ENCODE measurements around the gene SPIRE2.
"Not testable (repeated sequence)": the region's sequence is repeated elsewhere in the genome, so short reads cannot be mapped to it uniquely, and the experiment has no call there.

Gene SPIRE2

GRCh38 chr16:89811321-89811720, 17.0 kb upstream of the SPIRE2 start:
- DNase-seq (ENCODE audit: low read depth in 2 of 2), result no peak

DNA sequence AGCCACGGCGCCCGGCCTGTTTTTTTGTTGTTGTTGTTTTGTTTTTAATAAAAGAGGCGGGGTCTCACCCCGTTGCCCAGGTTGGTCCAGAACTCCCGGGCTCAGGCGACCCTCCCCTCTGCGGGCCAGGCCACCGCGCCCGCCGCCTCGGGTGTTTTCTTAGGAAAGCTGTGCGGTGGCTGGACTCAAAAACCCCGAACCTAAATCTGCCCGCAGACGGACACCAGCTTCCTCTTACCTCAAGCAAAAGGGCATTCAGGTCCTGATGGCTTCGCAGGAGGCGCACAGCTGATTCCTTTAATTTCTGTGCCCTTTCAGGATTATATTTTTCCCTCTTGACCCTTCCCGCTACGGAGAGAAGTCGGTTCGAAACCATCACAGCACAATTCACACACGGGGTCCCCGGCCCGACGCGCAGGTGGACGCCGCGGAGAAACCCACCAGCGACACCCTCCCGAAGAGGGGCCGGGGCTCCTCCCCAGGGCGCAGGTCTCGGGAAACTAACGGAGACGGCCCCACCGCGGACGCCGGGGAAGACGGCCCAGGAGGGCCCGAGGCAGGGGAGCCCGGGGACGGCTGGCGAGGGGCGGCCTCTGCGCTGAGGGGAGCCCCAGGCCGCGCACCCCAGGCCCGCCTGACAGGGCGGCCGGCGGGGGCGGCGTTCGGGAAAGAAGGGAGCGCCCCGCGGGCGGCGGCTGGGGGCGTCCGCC, 12.5 kb upstream of the SPIRE2 start:
- no peak for DNase-seq (ENCODE audit: low read depth in 2 of 2)

- DNase-seq (ENCODE audit: low read depth in 2 of 2), result not testable (repeated sequence)
Measured at GRCh38 chr16:89818851-89819403, 9.3 kb upstream of the SPIRE2 start.

DNA sequence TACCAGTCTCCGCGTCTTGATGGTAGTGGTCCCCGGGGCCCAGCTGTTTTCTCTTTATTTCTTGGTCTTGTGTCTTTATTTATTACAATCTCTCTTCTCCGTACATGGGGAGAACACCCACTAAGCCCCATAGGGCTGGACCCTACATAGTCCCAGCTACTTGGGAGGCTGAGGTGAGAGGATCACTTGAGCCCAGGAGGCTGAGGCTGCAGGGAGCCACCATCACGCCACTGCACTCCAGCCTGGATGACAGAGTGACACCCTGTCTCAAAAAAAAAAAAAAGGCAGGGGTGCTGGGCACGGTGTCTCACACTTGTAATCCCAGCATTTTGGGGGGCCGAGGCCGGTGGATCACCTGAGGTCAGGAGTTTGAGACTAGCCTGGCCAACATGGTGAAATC, 8.8 kb upstream of the SPIRE2 start:
- not testable (repeated sequence) for DNase-seq (ENCODE audit: low read depth in 2 of 2)

DNA sequence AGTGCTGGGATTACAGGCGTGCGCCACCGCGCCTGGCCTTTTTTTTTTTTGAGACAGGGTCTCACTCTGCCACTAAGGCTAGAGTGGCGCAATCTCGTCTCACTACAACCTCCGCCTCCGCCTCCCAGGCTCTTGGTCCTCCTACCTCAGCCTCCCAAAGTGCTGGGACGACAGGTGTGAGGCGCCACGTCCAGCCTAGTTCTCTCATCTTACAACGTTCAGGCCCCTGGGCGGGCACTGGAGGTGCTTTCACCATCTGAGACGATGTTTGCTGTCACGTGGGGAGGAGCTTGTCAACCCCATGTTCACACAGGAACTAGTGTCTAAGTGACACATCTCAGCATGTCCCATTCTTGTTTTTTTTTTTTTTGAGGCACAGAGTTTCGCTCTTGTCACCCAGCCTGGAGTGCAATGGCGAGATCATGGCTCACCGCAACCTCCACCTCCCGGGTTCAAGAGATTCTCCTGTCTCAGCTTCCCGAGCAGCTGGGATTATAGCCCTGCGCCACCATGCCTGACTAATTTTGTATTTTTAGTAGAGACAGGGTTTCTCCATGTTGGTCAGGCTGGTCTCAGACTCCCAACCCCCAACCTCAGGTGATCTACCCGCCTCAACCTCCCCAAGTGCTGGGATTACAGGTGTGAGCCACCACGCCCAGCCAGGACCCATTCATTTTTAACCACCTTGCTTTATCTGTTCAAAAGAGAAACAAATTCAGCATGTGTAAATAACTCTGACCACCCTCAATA, 6.7 kb upstream of the SPIRE2 start:
- DNase-seq (ENCODE audit: low read depth in 2 of 2), result peak in 1 of 2 donors; percentile 33

DNA sequence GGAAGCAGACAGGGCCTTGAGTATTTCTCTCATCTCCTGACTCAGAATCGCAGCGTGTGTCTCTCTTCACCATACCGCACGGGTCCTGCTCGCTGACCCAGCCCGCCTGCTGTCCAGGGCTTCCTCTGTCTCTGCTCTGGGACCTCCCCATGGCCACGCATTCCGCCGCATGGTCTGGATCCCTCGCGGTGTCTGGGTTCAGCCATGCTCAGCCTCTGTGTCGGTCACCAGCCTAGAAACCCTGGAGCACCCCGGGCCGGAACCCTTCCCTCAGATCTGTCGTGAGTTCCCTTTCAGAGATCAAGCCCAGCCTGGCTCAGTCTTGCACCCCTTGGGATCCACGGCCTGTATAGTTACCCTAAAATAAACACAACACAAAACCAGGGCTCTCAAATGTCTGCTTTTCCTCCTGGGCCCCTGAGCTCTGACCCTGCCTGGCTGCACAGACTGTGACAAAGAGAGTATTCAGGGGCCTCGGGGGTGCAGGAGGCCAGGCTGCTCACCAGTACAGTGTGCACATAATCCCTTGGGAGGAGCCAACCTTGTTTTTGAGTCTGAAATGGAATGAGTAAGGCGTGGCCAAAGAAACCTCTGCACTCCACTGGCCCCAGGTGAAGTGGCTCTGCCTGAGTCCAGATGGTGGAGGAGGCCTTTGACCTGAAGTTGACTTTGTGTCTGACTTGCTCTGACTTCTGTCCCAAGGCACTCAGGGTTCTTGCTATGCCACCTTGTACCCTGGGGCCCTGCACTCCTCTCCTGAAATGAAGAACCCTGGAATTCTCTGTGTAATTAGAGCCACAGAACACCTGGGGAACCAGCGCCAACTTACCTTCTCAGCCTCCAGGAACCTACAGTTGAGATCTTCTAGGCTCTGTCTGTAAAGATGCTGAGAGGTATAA, 5.8 kb upstream of the SPIRE2 start:
- DNase-seq (ENCODE audit: low read depth in 2 of 2), result no peak

DNA sequence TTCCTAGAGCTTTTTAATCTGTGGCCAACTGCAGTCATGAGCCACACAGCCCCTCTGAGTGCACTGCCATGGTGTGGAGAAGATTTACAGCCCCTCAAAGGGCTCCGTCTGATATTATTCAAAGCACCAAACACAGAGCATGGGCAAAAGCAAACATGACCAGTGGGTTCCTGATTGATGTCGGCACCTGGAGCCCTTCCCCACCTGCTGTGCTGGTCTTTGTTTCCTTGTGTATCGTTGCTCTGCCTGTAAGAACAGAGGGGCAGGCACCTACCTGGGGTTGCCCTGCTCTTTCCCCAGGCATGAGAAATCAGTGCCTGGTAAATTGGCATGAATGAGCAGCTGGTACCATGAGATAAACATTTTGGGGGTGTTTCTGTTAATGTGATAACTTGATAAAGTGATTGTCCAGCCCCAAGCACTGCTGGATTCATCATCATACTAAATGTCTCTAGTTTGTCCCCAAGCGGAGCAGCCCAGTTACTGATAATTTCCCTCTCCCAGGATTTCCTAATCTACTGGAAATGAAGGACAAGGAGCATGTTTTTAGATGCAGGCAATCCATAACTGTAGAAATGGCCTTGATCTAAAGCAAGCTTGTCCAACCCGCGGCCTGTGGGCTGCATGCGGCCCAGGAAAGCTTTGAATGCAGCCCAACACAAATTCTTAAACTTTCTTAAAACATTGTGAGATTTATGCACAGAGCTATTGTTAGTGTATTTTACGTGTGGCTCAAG, 5.0 kb upstream of the SPIRE2 start:
- no peak for DNase-seq (ENCODE audit: low read depth in 2 of 2)

DNA sequence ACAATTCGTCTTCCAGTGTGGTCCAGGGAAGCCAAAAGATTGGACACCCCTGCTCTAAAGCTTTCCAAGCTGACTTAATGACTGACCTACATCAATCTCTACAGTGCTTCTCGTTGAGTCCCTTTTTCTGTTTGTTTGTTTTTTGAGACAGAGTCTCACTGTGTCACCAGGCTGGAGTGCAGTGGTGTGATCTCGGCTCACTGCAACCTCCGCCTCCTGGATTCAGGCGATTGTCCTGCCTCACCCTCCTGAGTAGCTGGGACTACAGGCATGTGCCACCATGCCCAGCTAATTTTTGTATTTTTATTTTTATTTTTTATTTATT, 4.5 kb upstream of the SPIRE2 start:
- DNase-seq (ENCODE audit: low read depth in 2 of 2), result not testable (repeated sequence)

DNA sequence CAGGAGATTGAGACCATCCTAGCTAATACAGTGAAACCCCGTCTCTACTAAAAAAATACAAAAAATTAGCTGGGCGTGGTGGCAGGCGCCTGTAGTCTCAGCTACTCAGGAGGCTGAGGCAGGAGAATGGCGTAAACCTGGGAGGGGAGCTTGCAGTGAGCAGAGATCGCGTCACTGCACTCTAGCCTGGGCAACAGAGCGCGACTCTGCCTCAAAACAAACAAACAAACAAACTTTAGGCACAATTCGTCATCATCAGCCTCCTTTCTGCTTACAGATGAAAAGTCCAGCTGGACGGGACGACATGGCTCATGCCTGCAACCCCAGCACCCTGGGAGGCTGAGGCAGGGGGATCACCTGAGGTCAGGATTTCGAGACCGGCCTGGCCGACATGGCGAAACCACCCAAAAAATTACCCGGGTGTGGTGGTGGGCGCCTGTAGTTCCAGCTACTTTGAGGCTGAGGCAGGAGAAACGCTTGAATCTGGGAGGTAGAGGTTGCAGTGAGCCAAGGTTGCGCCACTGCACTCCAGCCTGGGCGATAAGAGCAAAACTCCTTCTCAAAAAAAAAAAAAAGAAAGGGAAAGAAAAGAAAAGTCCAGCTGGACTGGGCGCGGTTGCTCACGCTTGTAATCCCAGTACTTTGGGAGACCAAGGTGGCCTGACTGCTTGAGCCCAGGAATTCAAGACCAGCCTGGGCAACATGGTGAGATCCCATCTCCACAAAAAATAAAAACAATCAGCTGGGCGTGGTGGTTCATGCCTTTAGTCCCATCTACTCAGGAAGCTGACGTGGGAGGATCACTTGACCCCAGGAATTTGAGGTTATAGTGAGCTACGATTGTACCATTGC, 1.5 kb upstream of the SPIRE2 start:
- DNase-seq (ENCODE audit: low read depth in 2 of 2), result no peak

- no peak for DNase-seq (ENCODE audit: low read depth in 2 of 2)
Measured at GRCh38 chr16:89827383-89828198, 684 bp upstream of the SPIRE2 start.

GRCh38 chr16:89828870-89829629, 775 bp downstream of the SPIRE2 start:
- DNase-seq (ENCODE audit: low read depth in 2 of 2), result no peak

DNA sequence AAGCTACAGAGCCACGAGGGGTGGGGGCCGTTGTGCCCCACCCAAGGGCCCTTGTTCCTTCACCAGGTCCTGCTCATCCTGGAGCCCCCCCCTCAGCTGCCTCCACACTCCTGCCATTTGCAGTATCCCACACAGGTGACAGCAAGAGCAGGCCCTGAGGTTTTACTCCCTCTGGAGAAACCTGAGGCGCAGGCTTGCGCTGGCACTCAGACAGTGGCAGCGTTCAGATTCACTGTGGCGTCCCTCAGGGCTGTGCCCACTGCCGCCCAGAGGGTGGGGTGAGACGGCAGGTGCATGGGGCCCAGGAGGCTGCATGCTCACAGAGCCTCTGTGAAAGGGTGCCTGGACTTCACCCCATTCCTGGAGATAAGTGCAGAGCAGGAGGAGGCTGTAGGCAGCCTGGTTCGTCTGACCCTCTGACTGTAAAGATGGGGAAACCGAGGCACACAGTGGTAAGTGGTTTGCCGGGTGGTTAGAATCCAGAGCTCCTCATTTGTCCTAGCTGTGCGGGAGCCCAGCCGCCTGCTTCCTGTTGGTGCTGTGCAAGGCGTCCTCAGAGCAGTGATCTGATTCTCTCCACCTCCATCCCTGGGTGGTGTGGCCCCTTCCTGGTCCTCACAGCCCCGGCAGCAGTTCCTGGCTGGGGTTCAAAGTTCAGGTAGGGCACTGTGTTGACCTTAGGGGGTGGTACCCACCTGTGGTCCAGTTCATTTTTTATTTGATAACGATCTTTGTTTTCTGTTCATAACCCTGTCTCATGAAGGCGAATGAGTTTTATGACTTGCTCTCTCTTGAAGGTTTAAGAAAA, 1.6 kb downstream of the SPIRE2 start:
- no peak for DNase-seq (ENCODE audit: low read depth in 2 of 2)

DNA sequence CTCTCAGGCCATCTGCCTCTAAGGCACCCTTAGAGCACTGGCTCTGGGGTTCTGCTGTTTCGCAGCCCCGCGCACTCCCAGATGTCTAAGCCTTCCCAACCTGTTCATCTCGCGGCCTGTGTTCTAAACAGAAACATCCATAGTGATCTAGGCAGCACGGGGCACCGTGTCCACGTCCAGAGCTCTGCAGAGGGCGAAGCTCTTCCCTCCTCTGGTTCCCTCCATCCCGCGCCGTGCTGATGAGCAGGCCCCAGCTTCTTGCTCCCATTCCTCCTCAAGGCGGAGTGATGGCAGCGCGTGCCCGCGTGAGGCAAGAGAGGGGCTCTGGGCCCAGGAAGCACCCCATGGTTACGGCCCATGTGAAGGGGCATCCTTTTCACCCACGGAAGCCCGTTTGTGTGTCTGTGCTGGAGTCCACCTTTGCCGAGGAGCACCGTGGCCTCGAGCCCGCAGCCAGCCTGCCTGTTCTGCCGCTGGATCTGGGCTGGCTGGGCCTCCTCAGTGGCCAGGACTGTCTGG, 3.6 kb downstream of the SPIRE2 start:
- DNase-seq (ENCODE audit: low read depth in 2 of 2), result no peak

- not testable (repeated sequence) for DNase-seq (ENCODE audit: low read depth in 2 of 2)
Measured at GRCh38 chr16:89833664-89834363, 5.5 kb downstream of the SPIRE2 start.

DNA sequence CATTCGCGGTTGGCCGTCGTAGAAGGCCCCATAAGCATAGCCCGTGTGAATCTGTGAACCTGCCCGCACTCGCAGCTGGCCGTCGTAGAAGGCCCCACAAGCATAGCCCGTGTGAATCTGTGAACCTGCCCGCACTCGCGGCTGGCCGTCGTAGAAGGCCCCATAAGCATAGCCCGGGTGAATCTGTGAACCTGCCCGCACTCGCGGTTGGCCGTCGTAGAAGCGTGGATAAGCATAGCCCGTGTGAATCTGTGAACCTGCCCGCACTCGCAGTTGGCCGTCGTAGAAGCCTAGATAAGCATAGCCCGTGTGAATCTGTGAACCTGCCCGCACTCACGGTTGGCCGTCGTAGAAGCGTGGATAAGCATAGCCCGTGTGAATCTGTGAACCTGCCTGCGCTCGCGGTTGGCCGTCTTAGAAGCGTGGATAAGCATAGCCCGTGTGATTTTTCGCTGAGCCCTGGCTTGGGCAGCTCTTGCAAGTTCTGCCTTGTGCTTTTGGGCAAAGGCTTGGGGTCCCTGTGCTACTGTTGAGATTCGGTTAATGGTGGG, 6.6 kb downstream of the SPIRE2 start:
- not testable (repeated sequence) for DNase-seq (ENCODE audit: low read depth in 2 of 2)

GRCh38 chr16:89836484-89836883, 8.2 kb downstream of the SPIRE2 start:
- DNase-seq (ENCODE audit: low read depth in 2 of 2), result not testable (repeated sequence)

- DNase-seq (ENCODE audit: low read depth in 2 of 2), result no peak
Measured at GRCh38 chr16:89837014-89837546, 8.8 kb downstream of the SPIRE2 start.
